ENCODE measurements around the gene HTT.

Gene HTT

GRCh38 chr4:3239998-3240920 is 165.8 kb downstream of the HTT start:
- DNase-seq: no peak

- DNase-seq: no peak
These were observed 166.5 kb downstream of the HTT start for GRCh38 chr4:3240936-3241522.

DNA sequence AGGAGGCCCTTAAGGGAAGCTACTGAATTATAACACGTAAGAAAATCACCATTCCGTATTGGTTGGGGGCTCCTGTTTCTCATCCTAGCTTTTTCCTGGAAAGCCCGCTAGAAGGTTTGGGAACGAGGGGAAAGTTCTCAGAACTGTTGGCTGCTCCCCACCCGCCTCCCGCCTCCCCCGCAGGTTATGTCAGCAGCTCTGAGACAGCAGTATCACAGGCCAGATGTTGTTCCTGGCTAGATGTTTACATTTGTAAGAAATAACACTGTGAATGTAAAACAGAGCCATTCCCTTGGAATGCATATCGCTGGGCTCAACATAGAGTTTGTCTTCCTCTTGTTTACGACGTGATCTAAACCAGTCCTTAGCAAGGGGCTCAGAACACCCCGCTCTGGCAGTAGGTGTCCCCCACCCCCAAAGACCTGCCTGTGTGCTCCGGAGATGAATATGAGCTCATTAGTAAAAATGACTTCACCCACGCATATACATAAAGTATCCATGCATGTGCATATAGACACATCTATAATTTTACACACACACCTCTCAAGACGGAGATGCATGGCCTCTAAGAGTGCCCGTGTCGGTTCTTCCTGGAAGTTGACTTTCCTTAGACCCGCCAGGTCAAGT is 167.5 kb downstream of the HTT start:
- no peak for DNase-seq

GRCh38 chr4:3243136-3243780 is 168.8 kb downstream of the HTT start:
- DNase-seq: no peak

- no peak for DNase-seq
These were observed 169.5 kb downstream of the HTT start for GRCh38 chr4:3244002-3244401.

- DNase-seq: no peak
These were observed 170.3 kb downstream of the HTT start for GRCh38 chr4:3244747-3245146.

DNA sequence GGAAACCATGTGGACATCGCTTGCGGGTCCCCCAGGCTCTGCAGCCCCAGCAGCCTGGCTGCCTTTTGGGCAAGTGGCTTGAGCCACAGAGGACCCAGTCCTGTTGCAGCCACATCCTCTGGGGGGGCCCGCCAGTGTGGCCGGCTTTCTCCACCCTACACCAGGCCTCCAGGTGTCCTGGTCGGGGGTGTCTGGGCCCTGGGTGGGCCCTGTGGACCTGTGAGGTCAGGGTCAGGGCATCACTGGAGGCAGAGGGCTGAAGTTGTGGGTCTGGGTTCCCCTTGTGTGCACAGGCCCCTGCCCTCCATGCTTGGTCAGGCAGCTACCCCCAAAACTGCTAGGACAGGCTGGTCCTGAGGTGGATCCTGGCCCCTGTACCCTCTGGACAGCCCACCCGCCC is 171.2 kb downstream of the HTT start:
- no peak for DNase-seq

- DNase-seq: no peak
These were observed 172.2 kb downstream of the HTT start for GRCh38 chr4:3246458-3247398.

DNA sequence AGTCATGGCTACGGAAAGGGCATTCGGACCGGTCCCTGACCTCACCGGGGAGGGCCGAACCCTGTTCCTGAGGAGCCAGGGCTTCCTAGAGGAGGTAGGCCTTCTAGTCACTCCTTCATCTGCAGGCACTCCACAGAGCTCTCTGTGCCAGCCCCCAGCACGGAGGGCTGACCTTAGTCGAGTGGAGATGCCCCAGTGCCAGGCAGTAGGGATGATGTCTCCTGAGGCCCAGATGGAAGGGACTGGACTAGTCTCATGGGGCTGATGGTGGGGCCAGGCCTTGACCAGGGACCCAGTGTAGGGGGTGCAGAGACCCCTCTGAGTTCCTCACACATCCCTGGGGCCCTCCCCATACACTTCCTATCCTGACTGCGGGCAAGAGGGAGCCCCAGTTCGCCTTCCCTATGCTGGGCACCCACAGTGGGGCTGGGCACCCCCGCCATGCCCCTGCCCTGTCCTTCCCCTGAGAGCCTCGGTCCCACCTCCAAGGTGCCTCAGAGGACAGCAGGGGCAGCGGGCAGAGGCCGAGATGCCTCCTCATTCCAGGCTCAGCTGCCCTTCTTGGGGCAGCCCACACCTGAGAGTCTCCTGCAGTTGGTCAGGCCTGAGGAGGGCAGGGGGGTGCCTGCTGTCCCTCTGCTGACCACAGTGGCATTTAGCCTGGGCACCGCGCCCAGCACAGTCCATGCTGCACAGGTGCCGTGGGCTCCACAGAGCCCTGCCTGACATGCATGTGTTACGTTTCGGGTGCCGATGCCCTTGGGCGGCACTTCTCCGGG is 173.1 kb downstream of the HTT start:
- no peak for DNase-seq

- no peak for DNase-seq
These were observed 173.6 kb downstream of the HTT start for GRCh38 chr4:3248178-3248480.

- no peak for DNase-seq
These were observed 174.6 kb downstream of the HTT start, which contains the start of gene MSANTD1 for GRCh38 chr4:3248811-3249661. Gene MSANTD1 (plus strand): TSS chr4:3249159. CDS start chr4:3249223, 64 bp downstream.

DNA sequence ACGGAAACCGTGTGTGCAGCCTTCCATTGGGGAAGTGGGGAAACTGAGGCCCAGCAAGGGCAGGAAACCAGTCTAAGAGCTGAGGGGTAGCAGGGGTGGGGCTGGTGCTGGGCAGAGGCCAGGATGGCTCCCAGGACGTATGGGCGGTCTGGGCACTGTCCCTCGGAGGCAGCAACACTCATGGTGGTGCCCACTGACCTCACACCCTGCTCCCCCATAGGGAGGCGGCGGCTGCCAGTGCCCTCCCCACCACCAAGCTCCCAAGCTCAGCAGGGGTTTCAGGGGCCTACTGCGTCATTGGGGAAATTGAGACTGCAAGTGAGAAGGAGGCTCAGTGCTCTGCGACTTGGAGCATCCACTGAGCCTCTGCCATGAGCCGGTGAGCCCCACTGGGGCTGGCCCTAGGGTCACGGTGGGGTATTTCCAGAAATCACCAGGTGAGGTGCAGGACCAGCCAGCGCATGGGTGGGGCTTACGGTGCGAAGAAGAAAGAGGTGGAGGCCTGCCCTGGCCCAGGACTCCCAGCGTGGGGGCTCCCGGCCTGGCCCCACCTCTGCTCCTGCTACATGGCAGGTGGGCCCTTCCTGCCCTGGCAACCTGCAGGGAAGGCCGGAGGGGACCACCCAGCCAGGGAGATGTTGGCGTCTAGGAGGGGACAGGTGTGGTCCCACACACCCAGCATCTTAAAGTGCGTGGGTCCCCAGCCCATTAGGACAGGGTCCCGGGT is 175.4 kb downstream of the HTT start:
- no peak for DNase-seq

DNA sequence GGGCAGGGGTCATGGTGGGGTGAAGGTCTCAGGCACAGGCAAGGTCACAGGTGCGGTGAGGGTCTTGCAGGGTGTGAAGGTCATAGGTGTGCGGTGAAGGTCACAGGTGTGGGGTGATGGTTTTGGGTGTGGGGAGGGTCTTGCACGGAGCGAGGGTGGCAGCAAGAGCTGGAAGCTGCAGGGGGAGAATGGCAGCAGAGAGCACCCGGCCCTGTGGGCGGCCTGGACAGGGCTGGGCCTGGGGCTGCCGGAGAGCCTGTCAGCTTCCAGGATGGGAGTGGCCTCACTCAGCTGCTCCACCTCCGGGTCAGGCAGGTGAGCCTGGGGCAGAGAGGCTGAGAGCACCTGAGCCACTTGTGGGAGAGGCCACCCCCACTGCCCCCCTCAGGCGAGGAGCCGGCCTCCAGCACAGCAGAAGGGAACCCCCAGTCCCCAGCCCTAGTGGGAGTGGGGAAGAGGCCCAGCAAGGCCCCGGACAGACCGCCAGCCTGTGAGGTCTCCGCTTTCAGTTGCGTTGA is 176.0 kb downstream of the HTT start:
- no peak for DNase-seq

GRCh38 chr4:3250956-3251690 is 176.6 kb downstream of the HTT start:
- no peak for DNase-seq

DNA sequence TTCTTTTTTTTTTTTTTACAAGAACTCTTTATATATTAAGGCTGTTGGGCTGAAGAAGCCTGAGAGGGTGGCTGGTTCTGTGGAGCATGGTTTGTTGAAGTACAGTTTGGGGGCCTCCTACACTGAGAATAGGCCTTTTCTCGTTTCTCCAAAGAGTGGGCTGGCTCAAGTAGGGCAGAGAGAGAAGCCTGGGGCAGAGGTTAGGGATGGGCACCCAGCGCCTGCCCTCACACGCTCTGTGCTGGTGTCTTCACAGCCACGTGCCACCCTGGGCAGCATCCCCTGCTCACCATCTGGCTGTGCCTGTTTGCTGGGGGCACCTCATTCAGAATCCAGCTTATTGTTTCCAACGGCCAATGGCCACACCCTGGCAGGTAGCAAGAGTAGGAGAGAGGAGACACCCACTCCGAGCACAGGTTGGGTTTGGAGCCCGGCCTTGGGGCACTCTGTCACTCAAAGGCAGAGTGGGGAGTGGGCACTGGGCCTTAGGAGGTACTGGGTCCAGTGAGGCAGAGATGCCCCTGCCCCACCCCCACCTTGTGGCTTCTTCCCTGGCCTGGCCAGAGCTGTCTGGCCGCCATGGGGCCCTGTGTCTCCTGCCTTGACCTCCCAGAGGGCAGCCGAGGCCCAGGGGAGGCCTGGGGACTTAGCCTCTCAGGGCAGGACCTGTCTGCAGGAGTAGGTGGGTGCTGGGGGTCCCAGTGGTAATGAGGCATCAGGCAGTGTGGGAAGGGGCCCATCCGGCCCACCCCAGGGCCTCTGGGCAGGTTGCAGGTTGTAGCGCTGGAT is 177.4 kb downstream of the HTT start:
- DNase-seq: no peak

GRCh38 chr4:3252480-3252828 is 178.0 kb downstream of the HTT start:
- DNase-seq: no peak

- no peak for DNase-seq
These were observed 178.6 kb downstream of the HTT start for GRCh38 chr4:3252831-3253641.

Data from NCI-H524 treated with DMSO at 0.1 percent for 48 hours (cell line).